ENCODE data around the gene KRT86.

Gene KRT86

DNA sequence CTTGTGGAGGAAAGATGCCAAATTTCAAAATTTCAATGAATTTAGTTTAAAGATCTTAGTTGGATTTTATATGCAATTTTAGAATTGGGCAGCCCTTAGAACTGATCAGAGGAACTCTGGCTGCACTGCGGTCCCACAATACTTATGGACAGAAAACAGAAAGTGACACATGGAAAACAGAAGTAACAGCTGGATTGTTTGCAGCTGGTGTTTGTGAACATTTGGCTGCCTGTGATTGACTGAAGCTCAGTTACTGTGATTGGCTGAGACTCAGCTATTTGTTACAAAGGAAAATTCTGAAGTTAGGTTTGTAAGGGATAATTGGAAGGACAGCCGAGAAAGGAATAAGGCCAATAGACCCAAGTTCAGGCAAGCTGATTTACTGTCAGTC is 10.0 kb upstream of the KRT86 start:
- TF ChIP-seq, protein P1, sequence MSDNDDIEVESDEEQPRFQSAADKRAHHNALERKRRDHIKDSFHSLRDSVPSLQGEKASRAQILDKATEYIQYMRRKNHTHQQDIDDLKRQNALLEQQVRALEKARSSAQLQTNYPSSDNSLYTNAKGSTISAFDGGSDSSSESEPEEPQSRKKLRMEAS (IDR thresholded peaks at IDR 0.05; ENCODE audit: low read depth, low read length) = no peak
- TF ChIP-seq, protein P2, sequence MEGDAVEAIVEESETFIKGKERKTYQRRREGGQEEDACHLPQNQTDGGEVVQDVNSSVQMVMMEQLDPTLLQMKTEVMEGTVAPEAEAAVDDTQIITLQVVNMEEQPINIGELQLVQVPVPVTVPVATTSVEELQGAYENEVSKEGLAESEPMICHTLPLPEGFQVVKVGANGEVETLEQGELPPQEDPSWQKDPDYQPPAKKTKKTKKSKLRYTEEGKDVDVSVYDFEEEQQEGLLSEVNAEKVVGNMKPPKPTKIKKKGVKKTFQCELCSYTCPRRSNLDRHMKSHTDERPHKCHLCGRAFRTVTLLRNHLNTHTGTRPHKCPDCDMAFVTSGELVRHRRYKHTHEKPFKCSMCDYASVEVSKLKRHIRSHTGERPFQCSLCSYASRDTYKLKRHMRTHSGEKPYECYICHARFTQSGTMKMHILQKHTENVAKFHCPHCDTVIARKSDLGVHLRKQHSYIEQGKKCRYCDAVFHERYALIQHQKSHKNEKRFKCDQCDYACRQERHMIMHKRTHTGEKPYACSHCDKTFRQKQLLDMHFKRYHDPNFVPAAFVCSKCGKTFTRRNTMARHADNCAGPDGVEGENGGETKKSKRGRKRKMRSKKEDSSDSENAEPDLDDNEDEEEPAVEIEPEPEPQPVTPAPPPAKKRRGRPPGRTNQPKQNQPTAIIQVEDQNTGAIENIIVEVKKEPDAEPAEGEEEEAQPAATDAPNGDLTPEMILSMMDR (IDR thresholded peaks at IDR 0.05; ENCODE audit: low read depth, low read length) = no peak
- TF ChIP-seq POLR2A (IDR thresholded peaks at IDR 0.05; ENCODE audit: extremely low read depth, insufficient read length) (no peak), MYC (IDR thresholded peaks at IDR 0.05; ENCODE audit: low read depth, low read length) (no peak)
- H3K4me3 ChIP-seq (ENCODE audit: low read depth, low read length) = no peak overlapping the region
- no peak for DNase-seq (ENCODE audit: low read depth)

DNA sequence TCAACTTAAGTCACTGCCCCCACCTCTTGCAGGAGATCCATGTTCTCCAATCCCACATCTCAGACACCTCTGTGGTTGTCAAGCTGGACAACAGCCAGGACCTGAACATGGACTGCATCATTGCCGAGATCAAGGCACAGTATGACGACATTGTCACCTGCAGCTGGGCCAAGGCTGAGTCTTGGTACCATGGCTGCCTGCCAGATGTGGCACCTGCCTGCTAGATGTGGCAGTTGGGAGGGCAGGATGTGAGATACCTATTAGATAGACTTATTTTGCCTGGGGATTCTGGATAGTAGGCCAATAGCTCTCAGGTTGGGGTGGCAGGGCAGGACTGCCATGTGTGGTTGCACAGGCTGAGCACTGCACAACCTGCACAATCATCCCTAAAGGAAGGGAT is 7.9 kb upstream of the KRT86 start:
- DNase-seq (ENCODE audit: low read depth) = no peak
- no peak overlapping the region for H3K4me3 ChIP-seq (ENCODE audit: low read depth, low read length)
- TF ChIP-seq, protein P2 (IDR thresholded peaks at IDR 0.05; ENCODE audit: low read depth, low read length) = no peak
- TF ChIP-seq, protein P1 (IDR thresholded peaks at IDR 0.05; ENCODE audit: low read depth, low read length) = no peak
- TF ChIP-seq POLR2A (IDR thresholded peaks at IDR 0.05; ENCODE audit: extremely low read depth, insufficient read length) (no peak), MYC (IDR thresholded peaks at IDR 0.05; ENCODE audit: low read depth, low read length) (no peak)

DNA sequence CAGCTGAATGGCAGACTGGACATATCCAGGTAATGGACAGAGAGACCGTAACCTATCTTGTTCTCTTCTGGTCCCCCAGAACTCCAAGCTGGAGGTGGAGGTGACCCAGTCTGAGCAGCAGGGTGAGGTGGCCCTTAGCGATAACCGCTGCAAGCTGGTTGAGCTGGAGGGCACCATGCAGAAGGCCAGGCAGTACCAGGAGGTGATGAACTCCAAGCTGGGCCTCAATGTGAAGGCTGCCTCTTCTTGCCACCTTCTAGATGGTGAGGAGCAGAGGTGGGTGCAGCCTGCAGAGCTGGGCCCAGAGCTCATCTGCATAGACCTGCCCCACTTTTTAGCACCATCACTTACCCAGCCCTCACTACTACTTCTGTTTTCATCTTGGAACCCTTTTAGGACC is 7.2 kb upstream of the KRT86 start:
- H3K4me3 ChIP-seq (ENCODE audit: low read depth, low read length) = no peak overlapping the region
- DNase-seq (ENCODE audit: low read depth) = no peak
- TF ChIP-seq, protein P1 (IDR thresholded peaks at IDR 0.05; ENCODE audit: low read depth, low read length) = no peak
- TF ChIP-seq MYC (IDR thresholded peaks at IDR 0.05; ENCODE audit: low read depth, low read length) (no peak), POLR2A (IDR thresholded peaks at IDR 0.05; ENCODE audit: extremely low read depth, insufficient read length) (no peak)
- TF ChIP-seq, protein P2 (IDR thresholded peaks at IDR 0.05; ENCODE audit: low read depth, low read length) = no peak

DNA sequence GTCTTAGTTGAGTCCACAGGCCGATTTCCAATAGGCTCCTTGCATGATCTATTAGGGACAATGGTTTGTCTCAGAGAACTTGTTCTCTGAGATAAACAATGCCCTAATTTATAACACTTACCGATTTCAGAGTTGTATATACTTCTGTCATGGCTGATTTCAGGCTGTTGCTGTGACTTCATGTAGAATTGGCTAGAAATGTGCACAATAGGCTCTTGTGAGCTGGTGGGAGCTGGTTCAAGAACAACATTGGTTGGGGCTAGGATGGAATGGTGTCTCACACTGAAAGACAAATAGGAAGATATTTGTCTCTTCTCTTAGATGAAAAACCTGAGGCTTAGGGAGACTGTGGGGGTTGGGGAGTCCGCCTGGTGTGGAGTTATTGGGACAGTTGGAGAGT is 6.7 kb upstream of the KRT86 start:
- TF ChIP-seq MYC (IDR thresholded peaks at IDR 0.05; ENCODE audit: low read depth, low read length) (no peak), POLR2A (IDR thresholded peaks at IDR 0.05; ENCODE audit: extremely low read depth, insufficient read length) (no peak)
- TF ChIP-seq, protein P2 (IDR thresholded peaks at IDR 0.05; ENCODE audit: low read depth, low read length) = no peak
- TF ChIP-seq, protein P1 (IDR thresholded peaks at IDR 0.05; ENCODE audit: low read depth, low read length) = no peak
- no peak overlapping the region for H3K4me3 ChIP-seq (ENCODE audit: low read depth, low read length)
- no peak for DNase-seq (ENCODE audit: low read depth)

DNA sequence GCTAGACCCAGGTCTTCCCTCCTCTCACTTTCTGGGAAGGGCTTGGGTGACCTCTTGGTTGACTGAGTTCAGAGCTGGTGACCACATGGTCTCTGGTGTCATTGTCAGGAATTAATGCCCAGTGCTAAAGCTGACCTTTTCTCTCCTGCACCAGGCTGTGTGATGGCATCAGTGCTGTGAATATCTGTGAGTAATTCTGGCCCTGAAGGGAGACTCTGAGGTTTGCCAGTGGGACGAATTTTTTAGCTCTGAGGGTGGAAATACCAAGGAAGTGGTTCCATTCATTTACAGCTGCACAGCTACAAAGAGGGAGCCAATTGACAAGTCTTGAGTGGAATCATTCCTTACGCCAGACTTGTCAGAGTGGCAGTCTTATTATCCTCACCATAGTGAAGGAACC is 6.2 kb upstream of the KRT86 start:
- TF ChIP-seq POLR2A (IDR thresholded peaks at IDR 0.05; ENCODE audit: extremely low read depth, insufficient read length) = no peak
- TF ChIP-seq, protein P2 (IDR thresholded peaks at IDR 0.05; ENCODE audit: low read depth, low read length) = no peak
- TF ChIP-seq, protein P1 (IDR thresholded peaks at IDR 0.05; ENCODE audit: low read depth, low read length) = no peak
- TF ChIP-seq MYC (IDR thresholded peaks at IDR 0.05; ENCODE audit: low read depth, low read length) = no peak
- DNase-seq (ENCODE audit: low read depth) = no peak
- H3K4me3 ChIP-seq (ENCODE audit: low read depth, low read length) = no peak overlapping the region

Measured in NB4 (cell line).